ENCODE data around the gene LPP.

- no peak for TF ChIP-seq SMARCA5 (IDR thresholded peaks at IDR 0.05)
- TF ChIP-seq ZNF24 (IDR thresholded peaks at IDR 0.05): no peak
- TF ChIP-seq BCL11A (IDR thresholded peaks at IDR 0.05; ENCODE audit: low read depth, low read length): no peak
- no peak for TF ChIP-seq TARDBP (IDR thresholded peaks at IDR 0.05; ENCODE audit: borderline replicate concordance)
These were observed 38.1 kb downstream of the LPP start for GRCh38 chr3:188192034-188192433.

Measured in GM12878 (cell line).